NCI-H146 treated with DMSO at 0.1 percent for 48 hours (cell line): ENCODE measurements around the gene TAF1B.
A peak's percentile ranks its signal among the peaks of the same experiment; 100 is the strongest.

Experiments
- DNase-seq: peaks from one replicate; lab custom pipeline; 2025; ENCODE audit not compliant: unreplicated experiment; lab: John Stamatoyannopoulos, UW

Gene TAF1B

GRCh38 chr2:9843229-9844035 lies at the start of gene TAF1B:
Gene TAF1B (plus strand): TSS chr2:9843474. CDS start chr2:9843542, 68 bp downstream.
- DNase-seq: peak; percentile 74

- no peak for DNase-seq
These were observed 49.2 kb upstream of the TAF1B start for GRCh38 chr2:9793918-9794717.

- DNase-seq: no peak
These were observed 48.2 kb upstream of the TAF1B start for GRCh38 chr2:9795071-9795470.

GRCh38 chr2:9796056-9797010 lies 46.9 kb upstream of the TAF1B start:
- no peak for DNase-seq

- no peak for DNase-seq
These were observed 46.2 kb upstream of the TAF1B start for GRCh38 chr2:9797086-9797485.

GRCh38 chr2:9797681-9798556 lies 45.4 kb upstream of the TAF1B start:
- no peak for DNase-seq

GRCh38 chr2:9799011-9799596 lies 44.2 kb upstream of the TAF1B start:
- DNase-seq: no peak

- peak; percentile 43 for DNase-seq
These were observed 43.3 kb upstream of the TAF1B start for GRCh38 chr2:9799729-9800632.

- no peak for DNase-seq
These were observed 42.7 kb upstream of the TAF1B start for GRCh38 chr2:9800639-9800974.

GRCh38 chr2:9800975-9801726 lies 42.1 kb upstream of the TAF1B start:
- no peak for DNase-seq

GRCh38 chr2:9802576-9802993 lies 40.7 kb upstream of the TAF1B start:
- DNase-seq: no peak

- DNase-seq: no peak
These were observed 40.1 kb upstream of the TAF1B start for GRCh38 chr2:9803023-9803805.

GRCh38 chr2:9805435-9806297 lies 37.6 kb upstream of the TAF1B start:
- DNase-seq: no peak

- no peak for DNase-seq
These were observed 37.0 kb upstream of the TAF1B start for GRCh38 chr2:9806298-9806610.

GRCh38 chr2:9806656-9807055 lies 36.6 kb upstream of the TAF1B start:
- DNase-seq: no peak

GRCh38 chr2:9807056-9807455 lies 36.2 kb upstream of the TAF1B start:
- DNase-seq: no peak
